Colon (tissue), 2 donors: Measurements from ENCODE around the gene CAMTA1.

Experiments used
- FAIRE-seq: peaks from 2 replicates; lab custom pipeline; 2012; peaks lifted over from hg19 to GRCh38; lab: Jason Lieb, UNC
- donor health status: control.
- donor health status: control.

Gene CAMTA1

DNA sequence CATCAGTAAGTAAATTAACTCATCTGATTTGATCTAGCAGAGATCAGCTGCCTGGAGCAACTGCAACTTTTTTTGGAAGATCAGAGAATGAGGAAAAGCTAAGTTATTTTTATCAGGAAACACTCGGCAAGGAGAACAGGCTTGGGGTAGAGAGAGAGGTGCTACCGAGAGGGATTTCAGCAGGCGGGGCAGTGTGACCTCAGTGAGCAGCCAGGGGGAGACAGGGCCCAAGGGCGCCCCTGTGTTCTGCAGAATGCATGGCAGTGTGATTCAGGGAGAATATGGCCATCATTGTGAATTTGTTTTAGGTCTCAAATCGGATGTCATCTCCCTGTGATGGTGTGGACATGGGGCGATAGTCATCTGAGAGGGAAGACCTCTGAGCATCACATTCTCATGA is 501.8 kb downstream of the CAMTA1 start:
- FAIRE-seq: no peak

DNA sequence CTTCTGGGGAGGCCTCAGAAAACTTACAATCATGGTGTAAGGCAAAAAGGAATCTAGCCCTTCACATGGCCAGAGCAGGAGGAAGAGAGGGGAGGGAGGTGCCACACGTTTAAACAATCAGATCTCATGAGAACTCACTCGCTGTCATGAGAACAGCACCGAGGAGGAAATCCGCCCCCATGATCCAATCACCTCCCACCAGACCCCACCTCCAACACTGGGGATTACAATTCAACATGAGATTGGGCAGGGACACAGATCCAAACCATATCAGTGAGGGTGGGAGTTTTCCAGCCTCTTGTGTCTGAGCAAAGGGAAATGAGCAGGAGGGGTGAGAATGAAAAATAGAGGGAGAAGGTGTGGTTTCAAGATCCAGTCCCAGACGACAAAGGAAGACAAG is 503.7 kb downstream of the CAMTA1 start:
- FAIRE-seq: no peak

DNA sequence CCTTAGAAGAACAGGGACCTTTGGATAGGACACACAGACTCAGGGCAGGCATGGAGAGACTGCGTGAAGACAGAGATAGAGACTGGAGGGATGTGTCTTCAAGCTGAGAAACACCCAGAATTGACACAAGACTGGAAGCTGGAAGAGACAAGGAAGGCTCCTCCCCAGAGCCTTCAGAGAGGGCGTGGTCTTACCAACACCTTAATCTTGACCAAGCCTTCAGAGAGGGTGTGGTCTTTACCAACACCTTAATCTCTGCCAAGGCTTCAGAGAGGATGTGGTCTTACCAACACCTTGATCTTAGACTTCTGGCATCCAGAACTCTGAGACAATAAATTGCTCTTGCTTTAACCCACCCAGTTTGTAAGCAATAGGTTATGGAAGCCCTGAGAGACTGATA is 504.4 kb downstream of the CAMTA1 start:
- no peak for FAIRE-seq

DNA sequence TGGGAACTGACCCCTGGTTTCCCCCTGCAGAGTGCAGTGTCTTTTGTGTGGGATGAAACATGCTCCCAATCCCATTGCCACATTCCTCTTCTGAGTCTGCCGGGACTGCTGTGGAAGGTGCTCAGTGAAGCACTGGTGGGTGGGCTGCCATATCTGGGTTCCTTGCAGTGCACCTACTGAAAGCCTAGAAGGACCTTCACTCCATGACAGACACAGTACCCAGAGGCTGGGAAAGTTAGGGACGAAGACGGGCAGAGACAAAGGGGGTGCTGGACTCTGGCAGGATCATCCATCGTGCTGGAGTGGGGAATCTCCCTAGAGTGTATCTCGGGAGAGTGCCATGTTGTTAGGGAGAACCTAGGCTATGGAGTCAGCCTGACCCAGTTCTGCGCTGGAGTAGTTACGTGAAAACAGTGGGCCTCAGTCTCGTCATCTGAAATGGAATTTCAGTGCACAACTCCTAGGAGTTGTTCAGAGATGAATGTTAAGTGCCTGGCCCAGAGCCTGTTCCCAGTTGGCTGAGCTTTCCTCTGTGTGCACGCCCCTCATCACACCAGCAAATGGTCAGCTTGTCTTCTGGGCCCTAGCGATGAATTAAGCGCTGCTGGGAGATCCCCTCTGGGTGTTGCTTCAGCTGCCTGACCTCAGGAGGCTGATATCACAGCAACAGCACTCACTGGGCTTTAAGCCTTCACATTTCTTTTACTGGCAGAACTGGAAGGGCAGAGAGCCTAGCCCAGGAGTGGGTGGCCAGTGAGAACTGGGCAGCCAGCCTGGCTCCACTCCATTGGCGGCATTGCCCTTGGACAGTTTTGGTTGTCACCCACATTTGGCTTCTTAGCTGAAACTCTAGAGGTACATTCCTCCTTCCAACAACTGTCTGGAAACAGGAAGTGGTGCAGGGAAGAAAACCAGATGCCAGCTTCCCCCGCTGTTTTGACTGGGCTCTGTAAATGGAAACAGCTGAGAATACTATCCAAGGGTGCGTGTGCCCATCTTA is 506.0 kb downstream of the CAMTA1 start:
- FAIRE-seq: no peak

DNA sequence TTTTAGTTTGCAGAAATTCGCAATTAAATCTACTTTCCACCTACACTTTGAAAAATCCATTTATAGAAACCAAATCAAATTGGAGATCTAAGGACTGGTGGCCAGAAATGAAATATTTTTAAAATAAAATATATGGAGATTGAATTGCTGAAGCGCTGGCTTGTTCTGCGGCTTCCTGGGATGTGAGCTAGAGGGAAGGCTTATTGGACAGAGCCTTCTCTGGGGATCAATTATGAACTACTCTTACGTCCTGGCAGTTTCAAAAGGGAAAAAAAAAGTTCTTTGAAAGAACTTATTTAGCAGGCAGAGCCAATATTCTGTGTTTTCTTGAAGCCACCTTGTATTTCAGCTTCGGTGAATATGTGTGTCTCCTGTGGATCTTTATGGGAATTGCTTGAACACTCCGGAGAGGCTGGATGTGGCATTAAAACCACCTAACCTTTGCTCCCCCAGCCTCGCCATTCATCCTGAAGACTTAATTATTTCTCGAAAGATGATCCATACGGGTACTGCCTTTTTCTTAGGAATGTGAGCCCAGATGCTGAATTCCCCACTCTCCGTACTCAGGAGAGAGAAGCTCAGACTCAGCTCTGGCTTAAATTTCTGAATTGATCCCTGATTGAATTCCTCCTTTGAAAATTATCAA is 506.9 kb downstream of the CAMTA1 start:
- no peak for FAIRE-seq

DNA sequence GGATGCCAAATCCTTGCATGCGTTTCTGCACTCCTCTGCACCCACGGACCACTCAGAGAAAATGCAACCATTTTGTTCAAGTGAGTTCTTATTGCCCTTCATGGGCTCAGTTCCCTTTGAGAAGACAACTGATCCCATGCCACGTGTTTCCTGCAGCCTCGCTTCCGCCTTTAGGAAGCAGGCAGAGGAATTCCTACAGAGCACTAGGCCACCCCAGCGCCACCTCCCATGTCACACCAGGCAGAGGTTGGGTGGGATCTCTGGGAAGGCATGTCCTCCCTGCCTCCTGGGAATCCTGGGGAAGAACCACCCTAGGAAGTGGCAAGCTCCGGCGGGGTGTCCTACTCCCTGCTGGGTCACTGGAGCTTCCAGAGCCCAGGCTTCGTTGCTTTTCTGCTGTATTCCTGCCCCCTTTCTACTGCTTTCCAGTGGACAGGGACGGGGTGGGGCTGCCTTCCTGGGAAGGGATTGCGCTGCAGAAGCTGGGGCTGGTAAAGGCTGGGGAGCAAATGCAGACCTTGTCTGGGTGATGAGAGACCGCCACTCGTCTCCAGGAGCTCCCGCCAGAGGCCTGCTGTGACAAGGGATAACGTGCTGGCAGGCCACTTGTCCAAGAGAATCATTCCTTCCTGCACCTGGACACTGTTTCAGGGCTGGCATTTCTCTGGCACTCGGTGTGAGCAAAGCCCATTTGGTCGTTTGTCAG is 507.6 kb downstream of the CAMTA1 start:
- no peak for FAIRE-seq

DNA sequence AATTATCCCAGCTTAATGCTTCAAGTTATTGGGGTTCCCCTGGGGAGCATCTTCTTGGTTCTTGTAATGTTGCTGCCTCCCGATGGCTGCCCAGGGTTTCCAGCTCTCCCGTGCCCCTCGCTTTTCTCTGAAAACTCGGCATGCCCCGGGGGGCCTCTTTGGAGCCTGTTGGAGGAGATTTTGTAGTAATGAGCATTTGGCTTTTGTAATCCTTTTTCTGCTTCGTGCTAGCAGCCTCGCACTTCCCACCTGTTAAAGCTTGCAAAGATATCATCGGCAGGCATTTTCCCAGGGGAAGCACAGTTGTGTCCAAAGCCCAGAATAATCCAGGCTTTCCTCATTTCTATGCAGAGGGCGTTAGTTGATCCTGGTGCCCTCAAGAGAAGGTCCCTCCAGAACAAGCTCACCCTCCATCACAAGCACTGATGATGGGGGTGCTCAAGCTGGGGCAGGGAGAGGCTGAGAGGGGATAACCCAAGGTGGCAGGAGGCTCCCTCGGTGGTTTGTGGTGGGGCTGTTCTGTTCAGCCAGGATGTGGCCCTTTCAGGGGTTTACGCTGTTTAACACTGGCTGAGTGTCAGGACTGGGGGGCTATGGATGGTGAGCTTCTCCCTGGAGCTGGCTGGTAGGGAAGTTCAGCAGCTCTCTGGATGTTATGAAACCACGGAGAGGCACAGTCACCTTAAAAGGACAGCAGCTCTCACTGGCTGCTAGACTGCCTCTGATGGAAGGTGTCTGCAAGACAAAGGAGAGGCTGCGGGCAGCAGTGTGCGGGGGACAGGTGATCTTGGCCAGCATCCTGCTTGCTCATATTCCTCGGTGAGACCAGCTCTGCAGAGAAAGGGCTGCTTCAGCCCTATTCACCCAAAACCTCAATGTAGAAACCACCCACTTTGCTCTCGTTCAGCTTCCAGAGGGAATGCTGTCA is 508.7 kb downstream of the CAMTA1 start:
- no peak for FAIRE-seq

DNA sequence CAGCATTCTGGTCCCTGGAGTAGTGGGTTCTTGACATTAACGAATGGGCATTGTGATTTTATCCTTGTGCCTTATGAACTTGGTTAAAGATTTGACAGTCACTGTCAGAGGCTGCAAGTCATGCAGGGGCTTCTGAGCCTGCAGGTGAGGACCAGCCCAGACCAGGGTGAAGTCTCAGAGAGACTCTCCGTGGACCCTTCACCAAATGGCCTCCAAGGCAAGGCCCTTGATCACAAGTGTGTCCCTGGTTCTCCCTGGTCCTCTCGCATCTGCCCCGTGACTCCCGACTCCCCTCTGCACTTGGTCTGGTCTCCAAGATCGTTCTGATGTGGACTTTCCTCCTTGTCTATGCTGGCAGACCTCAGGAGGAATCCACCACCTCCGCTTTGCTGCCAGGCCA is 509.4 kb downstream of the CAMTA1 start:
- FAIRE-seq: no peak

DNA sequence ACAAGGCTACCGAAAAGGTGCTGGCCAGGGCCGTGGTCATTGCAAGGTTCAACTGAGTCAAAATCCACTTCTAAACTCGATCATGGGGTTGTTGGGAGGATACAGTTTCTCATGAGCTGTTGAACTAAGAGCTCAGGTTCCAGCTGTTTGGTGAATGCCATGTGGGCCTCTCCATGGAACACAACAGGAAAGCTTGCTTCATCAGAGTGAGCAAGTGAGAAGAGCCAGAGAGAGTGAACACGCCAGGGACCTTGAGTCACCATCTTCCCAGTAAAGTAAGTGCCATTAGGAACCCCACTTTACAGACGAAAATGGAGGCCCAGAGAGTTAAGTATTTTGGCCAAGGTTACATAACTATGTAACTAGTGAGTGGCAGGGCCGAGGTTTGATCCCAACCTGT is 510.7 kb downstream of the CAMTA1 start:
- no peak for FAIRE-seq

DNA sequence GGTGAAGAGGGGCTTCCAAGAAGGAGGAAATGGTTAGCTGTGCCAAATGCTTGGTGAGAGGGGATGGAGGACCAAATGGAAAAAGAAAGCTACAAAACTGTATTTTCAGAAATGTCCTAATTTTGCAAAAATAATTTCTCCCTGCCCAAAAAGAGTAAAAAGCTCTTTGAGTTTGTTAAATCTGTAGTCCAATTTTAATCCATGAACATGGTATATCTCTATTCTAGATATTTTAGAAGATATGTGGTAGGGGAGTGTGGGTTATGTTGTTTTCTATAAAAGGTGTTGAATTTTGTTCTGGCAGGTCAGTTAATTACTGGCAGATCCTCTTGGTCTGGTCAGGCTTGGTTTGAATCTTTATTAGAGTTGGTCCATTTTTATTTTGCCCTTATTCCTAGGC is 511.7 kb downstream of the CAMTA1 start:
- FAIRE-seq: no peak

DNA sequence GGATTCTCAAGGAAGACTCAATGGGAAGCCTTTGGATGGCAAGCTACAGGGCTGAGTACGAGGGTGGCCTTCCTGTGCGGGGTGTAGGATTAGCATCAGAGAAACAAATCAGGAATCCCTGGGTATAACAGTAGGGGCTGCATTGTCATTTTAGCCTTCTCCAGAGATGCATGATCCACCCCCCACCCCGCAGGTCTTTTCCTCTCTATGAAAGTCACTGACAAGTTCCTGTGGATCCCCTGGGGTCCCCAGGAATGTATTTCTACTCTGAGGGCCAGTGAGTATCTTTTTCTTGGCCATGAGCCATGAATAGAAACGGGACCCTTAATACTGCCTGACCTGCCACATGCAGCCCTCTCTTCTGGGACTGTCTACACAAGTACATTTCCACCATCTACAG is 512.9 kb downstream of the CAMTA1 start:
- FAIRE-seq: no peak

DNA sequence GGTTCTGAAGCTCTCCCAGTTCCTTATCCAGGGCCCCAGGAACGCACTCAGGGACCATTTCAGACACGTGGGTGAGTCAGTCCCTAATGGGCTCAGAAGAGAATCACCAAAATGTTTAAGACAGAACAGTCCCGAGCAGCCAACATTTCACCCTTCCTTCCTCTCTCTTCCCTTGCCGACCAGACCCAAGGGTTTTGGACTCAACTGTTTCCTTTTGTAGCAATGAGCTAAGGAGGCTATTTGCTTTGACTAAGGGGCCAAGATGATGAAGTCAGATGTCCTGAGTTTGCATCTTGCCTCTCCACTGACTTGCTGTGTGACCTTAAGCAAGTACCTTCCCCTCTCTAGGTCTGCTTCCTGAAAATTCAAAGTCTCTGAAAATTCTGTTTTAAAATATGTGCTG is 513.5 kb downstream of the CAMTA1 start:
- FAIRE-seq: no peak

DNA sequence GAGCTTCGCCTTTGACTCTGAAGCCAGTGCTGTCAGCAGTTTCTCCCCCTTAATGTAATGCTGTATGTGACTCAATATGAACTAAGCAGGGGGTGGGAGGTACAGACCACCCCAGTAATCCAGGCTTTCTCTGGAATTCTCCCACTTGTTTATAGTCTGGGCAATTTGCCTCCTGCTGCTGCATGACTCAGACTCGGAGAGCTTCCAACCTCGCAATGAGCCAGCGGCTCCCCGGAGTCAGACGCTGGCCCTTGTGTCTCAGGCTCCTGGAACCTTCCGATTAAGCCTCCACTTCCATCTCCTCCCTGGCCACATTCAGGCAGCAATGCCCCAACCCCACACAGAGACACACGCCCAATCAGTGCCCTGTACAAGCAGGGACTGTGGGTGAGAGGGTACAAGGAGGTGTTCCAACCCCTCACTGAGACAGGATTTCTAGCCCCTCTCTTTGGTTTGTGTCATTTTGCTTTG is 514.1 kb downstream of the CAMTA1 start:
- FAIRE-seq: no peak

DNA sequence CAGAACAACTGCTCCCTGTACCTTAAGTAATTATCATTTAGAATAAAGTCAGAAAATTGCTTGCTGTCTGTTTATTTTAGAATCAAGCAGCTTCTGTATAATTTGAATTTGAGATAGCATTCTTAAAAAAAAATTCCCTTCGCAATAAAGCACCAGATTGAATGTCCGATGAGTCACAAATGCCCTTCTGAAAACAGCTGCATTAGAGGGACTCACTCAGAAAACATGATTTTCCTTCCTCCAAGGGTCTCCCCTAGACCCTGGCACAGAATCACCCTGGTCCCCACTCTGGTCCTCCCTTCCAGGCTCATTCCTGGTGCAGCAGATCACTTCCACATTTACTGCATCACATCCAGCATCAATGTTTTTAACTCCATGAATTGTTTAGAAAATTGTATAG is 514.7 kb downstream of the CAMTA1 start:
- FAIRE-seq: no peak

DNA sequence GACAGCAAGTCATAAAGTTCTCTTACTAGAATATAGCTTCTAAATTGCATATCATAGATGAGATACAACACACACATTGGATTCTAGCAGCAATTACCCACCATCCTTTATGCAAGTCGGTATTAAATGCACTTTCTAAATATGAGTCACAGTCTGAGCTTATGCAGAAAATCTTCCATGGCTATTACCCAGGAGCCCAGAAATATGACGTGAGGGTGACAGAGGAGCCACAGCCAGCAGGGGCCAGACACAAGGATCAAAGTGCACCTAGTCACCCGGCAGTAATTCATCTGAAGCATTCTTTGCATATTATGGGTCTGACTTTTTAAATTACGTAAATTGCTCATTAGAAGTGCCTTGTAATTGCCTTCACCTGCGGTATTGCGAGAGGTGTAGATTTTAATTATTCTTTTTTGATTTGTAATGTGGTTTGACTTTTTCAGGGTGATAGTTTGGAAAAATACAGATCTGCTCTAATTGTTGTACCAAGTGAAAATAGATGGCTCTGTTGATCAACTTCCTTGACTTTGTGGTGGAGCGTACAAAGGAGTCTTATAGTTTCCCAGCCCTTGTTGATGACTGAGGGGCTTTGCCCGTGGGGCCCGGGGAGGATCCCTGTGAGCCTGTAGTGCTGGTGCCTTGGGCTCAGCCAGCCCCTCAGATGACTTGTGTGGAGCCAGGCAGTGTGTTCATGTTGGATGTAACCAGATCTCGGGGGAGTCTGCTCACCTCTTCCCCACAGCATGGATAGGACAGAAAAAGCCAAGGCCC is 515.8 kb downstream of the CAMTA1 start:
- FAIRE-seq: no peak

DNA sequence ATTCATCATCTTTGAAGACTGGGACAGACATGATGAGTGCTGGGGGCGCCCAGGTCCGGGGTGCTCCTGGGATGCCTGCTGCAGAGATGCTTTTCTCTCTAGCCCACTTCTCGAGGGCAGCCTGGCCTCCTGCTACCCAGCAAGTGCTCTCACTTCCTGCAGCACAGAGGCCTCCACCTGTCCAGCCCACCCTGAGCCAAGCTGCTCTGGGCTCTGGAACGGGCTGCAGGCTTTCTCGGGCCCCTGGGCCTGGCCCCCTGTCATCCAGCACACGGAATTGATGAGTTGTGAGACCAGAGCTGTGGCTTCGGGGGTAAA is 516.4 kb downstream of the CAMTA1 start:
- FAIRE-seq: no peak

DNA sequence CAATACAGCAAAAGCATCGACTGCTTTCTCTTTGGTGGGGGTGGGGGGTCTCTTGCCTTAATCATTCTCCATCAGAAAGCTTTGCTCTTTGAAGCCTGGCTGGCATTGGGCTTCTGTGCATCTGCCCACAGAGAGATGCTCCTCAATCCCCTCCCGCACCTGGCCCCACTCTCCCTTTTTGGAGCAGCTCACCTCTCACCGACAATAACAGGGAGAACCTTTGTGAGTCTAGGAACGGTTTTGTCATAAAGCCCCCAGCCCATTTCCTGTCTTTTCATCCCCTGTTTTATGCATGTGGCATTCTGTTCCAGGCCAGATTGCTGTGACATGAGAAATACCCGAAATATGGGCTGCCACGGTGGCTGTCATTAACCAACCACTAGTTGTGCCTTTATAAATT is 516.9 kb downstream of the CAMTA1 start:
- no peak for FAIRE-seq

DNA sequence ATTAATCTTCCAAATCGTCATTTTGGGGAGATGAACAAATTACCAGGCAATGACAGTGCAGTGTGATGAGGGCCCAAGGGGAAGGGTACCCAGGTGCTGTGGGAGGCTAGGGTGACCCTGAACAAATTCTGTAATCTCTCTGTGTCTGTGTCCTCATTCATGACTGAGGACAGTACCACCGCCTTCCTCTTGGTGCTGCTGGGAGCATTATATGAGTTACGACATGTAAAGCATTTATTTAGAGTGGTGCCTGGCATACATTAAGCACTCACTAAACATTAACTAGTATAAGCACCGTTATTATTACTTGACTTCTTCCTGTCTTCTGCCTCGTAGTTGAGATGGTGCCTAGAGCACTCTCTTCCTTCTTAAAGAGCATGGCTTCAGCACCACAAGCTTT is 517.6 kb downstream of the CAMTA1 start:
- no peak for FAIRE-seq

DNA sequence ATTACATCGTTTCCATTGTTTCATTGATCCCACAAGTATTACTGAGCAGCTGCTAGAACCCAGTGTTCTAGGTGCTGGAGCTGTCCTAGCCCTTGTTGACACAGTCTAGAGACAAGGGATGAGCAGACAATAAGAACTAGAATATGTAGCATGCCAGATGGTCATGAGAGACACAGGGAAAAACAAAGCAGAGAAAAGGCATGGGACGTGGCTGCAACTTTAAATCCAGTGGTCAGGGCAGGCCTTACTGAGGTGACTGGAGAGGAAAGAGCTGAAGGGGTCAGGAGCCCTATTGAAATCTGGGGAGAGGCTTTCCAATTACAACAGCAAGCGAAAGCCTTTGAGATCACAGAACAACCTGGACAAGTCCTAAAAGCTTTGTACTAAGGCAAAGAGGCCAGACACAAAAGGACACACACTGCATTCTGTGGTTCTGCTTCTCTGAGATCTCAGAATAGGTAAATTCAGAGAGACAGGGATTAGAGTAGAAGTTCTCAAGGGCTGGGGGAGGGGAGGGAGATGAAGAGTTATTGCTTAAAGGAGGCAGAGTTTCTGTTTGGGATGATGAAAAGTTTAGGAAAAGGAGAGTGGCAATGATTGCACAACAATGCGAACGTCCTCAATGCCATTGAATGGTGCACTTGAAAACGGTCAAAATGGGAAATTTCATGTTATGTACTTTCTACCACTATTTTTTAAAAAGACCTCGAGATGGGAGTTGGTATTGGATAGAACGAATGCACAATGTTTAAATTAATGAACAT is 518.5 kb downstream of the CAMTA1 start:
- FAIRE-seq: no peak

DNA sequence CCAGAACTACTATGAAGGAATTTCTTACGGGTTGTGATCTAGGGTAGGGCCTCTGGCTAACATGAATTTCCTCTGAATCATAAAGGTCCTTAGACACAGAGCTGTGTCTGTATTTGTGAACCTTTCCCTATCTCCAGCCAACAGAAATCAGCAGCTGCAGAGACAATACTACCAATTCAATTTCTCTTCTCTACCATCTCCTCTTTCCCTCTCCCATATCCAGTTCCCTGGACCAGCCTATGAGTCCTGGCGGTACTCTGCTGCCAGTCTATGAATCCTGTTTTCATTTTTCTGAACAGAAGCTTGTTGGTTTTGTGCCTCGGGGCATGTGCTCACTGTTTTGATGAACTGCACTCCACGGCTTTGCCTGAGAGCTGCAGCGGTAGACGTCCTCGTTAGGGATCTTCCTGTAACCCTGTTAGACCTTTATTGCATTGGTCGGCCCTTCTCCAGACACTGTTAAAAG is 527.9 kb downstream of the CAMTA1 start:
- no peak for FAIRE-seq
